Right renal pelvis (tissue), 4 donors: ENCODE results near the gene ANO1. TPM values are rescaled to one million over a fixed set of nuclear protein-coding genes. Genes with fewer than 3 reads are reported as not detected.

Experiments
- DNase-seq, 4 donors: peaks; one replicate each; pipeline ENCODE4 v3.0.0-alpha.2; 2013; ENCODE audit warnings: low read depth in 4 of 4, low spot score in 3 of 4, missing footprints in 1 of 4
- polyA plus RNA-seq, 4 donors: library from polyadenylated mRNA; unstranded; fragments of 120-200 nt; gene quantifications; one replicate each; pipeline ENCODE4 v1.2.1, GENCODE V29; 2013; ENCODE audit not compliant: insufficient read length in 4 of 4

Gene ANO1
- polyA plus RNA-seq, 4 donors: 12.3 to 17.6 (median 15.3) TPM

- DNase-seq: no peak
Observed at GRCh38 chr11:70071996-70072395, 6.1 kb upstream of the ANO1 start.

GRCh38 chr11:70072461-70072860 is 5.7 kb upstream of the ANO1 start:
- DNase-seq: no peak

GRCh38 chr11:70072861-70073755 is 5.0 kb upstream of the ANO1 start:
- DNase-seq: no peak

- no peak for DNase-seq
Observed at GRCh38 chr11:70073871-70074371, 4.2 kb upstream of the ANO1 start.

DNA sequence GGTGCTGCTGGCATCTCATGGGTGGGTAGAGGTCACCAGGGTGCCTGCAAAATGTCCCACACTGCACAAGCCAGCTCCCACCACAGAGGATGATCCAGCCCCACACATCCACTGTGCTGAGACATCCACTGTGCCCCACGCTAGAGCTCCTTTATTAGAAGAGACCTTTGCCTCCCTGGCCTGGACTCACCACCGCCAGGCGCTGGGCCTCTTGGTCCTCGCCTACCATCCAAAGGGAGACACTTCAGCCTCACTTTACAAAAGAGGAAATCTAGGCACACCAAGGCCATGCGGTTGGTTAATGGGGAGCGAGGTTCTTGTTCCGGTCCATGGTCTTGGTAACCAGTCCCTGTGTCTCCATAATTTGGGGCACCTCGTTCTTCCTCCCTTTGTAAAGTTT is 3.4 kb upstream of the ANO1 start:
- DNase-seq: no peak

DNA sequence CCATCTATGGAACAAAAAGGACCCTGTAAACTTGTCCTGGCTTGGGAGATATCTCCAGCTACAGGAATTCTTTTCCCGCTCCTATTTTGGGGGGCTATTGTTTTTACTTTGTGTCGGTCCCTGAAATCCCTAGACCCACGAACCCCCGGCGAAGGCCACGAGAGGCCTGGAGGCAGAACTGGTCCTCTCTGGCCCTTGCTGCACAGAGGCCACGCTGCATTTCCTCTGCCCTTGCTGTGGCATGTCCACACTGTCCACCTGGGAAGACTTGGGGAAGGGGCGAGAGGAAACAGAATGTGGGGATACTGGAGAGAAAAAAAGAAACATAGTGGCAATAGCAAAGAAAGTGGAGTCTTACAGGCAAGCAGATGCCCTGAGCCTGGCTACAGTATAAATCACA is 2.3 kb upstream of the ANO1 start:
- DNase-seq: no peak

- DNase-seq: no peak
Observed at GRCh38 chr11:70076461-70076931, 1.6 kb upstream of the ANO1 start.

- no peak for DNase-seq
Observed at GRCh38 chr11:70077411-70078094, 564 bp upstream of the ANO1 start.

DNA sequence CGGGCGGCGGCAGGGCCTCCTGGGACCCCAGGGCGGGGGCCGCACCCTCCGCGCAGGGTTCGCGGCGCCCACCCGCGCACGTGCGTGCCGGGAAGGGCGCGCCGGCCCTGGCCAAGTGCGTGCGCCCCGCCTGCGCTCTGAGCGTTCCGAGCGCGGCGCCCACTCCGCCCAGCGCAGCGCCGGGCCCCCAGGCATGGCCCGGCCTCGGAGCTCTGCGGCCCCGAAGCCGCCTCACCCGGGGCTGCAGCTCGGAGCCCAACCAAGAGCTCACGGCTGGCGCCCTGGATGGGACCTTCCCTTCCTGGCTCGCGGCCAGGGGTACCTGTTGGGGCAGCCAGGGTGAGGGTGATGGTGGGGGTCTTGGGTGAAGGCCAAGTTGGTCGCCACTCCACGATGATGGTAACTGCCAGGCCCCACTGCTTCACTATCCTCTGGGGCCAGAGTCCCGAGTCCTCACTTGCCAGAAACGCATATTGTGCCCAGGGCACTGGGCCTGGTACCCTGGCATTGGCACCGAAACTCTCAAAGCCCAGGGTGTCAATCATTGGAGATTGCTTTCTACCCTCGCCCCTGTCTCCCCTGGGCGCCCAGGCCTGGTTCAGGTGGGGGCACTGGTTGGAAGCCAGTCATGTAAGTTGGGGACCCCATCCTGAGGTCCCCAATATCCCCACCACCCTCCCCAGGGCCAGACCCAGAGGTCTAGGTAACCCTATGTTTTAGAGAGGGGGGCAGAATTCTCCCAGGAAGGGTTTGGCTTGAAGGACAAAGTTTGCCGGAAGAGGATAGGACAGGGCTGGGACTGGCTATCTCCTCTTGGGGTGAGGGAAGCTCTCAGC is 882 bp downstream of the ANO1 start:
- DNase-seq: no peak

DNA sequence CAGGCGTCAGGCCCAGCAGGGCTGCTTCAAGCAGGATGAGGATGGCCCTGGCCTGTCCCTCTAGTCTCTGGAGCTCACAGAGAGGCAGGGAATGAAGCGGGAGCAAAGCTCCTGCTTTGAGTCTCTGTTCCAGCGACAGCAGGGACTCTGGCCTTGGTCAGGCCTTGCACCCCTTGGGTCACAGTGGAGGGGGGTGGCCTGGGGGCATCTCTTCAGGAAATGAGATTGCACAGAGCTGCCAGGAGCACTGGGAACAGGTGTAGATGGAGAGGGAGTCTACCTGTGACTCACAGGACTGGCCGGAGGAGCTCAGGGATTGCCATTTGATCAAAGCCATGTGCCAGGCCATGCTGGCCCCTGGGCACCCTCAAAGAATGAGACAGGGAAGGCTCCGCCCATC is 1.6 kb downstream of the ANO1 start:
- DNase-seq: no peak

DNA sequence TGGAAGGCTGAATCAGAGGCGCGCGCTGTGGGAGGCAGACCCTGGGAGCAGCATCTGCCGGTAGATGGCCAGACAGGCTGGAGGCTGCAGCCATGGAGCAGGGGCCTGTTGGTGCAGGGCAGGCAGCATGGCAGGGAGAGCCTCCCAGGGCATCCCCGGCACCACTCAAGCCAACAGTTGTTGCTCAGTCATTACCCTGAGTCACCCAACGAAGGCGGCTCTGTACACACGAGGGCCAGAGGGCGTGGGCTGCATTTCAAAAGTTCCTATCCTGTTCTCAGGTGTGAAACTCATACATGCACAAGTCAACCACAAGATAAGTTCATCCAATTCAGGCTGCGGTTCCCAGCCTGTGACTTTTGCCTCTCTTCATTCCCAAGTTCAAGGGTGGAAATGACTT is 2.6 kb downstream of the ANO1 start:
- DNase-seq: no peak

GRCh38 chr11:70082829-70083228 is 4.7 kb downstream of the ANO1 start:
- DNase-seq: no peak

DNA sequence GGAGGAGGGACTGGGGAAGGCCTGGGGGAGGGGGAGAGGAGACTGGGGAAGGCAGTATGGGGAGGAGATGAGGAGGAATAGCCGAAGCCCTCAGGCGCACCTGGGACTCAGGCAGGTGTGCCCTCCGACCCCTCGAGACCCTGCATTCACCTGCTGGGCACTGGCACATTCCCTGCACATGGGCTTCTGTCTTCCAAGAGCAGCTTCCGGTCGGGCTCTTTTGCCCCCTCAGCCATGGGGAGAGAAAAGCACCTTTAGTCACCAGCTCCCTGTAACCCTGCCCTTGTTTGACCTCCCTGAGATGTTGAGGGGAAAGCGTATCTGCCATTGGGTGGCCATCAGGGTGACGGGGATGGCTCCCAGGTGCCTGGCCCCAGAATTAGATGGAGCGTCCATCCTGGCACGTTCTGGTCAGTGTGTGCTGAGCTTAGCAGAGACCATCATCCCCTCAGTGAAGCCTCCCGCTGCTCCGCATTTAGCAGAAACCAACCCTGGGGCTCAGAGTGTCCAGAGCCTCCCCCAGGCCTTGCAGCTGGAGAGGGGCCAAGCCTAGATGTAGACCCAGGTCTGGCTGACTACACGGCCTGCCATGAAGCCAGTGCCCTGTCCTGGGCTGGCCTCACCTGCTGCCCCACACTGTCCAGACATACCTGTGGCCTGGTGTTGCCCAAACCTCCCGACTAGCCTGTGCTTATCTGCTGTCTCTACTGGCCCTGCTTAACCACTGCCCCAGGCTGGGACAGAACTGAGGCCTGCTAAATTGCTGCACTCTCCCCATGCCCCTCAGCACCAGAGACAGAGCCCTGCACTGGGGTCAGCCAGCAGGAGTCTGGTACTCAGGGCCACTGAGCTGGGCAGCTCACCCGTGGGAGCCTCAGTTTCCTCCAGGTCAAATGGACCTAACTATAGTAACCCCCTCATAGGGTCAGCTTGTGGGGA is 6.2 kb downstream of the ANO1 start:
- no peak for DNase-seq

DNA sequence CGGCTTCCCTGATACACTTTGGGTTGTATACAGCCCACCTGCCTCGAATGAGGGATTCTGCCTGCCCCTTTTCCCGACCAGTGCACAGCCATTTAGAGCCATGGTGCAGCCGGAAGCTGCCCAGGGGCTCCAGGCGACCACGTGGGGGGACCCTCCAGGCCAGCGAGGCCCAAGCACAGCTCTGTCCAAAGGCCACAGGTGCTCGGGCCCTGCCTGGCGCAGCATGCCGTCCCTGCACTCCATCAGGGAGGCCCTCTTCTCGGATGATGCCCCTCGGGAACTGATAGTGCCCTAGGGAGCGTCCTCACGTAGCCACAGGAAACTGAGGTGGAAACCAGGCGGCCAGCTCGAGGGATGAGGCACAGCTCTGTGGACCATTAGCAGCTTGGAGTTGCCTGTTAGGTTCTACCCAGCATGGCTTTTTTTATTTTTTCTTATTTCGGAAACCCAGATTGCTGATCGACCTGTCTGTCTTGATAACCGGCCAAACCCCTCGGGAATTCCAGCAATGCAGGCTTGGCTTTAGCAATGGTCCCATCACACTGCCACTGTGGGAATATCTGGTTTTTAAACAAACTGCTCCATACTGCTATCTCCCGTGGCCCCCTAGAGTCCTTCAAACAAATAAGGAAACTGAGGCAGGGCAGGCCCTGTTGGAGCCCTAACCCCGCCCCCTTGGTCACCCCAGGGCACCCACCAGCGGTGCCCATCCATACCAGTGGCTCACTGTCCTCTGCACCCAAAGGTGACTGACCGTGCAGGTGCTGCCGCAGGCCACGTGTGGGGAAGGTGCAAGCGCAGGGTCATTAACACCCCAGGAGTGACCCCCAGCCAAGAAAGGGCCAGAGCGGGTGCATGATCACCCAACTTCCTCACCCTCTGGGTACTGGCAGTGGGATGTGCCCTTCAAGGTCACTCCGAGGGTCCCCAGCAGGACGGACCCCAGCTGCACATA is 8.0 kb downstream of the ANO1 start:
- no peak for DNase-seq

DNA sequence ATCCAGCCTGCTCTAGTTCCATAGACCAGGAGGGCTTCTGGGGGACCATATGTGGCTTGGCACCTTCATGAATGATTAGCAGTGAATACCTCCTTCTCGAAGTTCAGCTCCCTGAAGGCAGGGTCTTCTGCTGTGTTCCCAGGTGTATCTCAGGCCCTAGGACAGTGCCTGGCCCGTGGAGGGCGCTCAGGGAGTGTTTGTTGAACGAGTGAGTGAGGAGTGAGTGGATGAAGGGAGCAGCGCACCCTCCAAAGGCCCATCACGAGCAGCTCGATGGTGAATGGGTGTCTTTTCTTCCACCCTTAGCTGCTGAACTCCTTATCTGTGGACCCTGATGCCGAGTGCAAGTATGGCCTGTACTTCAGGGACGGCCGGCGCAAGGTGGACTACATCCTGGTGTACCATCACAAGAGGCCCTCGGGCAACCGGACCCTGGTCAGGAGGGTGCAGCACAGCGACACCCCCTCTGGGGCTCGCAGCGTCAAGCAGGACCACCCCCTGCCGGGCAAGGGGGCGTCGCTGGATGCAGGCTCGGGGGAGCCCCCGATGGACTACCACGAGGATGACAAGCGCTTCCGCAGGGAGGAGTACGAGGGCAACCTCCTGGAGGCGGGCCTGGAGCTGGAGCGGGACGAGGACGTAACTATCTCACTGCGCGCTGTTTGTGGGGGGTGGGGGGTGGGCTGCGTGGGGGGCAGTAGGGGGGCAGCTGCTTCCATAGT is 9.5 kb downstream of the ANO1 start:
- DNase-seq: no peak

DNA sequence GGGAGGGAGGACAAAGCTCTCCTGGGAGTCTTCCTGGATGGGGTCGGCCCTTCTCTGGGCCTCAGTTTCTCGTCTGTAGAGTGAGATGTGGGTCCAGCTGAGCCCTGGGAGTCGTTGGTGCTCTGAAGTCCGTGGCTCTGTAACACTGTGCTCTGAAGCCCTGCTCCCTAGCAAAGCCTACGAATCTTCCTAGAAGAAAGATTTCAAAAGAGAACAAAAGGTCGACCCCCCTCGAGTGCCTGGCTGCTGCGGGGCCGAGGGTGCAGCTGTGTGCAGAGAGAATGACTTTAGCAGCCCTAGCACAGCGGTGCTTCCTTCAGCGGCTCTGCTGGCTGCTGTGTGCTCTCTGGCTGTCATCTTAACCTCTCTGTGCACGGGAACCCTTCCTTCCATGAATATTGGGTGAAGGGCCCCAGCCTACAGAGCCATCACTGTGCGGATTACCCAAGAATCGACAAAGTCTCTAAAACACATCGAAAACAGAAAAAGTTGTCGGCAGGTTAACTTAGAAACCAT is 10.7 kb downstream of the ANO1 start:
- DNase-seq: no peak

DNA sequence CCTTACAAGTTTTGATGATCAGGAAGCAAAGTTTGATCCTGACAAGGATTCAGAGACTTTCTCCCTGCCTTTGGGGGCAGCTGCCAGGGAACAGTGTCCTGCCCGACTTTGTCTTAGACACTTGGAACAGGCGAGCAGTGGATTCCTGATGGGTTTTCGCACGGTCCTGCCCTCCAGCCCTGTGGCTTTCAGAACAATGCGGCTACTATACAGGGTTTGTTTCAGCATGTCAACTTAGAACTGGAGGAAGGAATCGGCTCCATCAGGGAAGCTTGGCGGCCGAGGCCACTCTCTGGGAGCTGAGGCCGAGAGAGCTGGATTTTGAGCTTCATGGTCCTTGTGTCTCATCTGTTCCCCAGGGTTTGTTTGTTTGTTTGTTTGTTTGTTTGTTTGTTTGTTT is 11.5 kb downstream of the ANO1 start:
- no peak for DNase-seq

- DNase-seq: no peak
Observed at GRCh38 chr11:70090961-70091381, 12.9 kb downstream of the ANO1 start.
